GM21529 (cell line): Measurements from ENCODE around the gene KCNT1.
"Not testable (repeated sequence)": the region's sequence is repeated elsewhere in the genome, so short reads cannot be mapped to it uniquely, and the experiment has no call there.

ENCODE experiments used
- ATAC-seq: cut with Tn5 transposase; IDR thresholded peaks from one replicate; pipeline ENCODE4 v1.9.1; 2021; ENCODE audit not compliant: unreplicated experiment

The KCNT1 gene

DNA sequence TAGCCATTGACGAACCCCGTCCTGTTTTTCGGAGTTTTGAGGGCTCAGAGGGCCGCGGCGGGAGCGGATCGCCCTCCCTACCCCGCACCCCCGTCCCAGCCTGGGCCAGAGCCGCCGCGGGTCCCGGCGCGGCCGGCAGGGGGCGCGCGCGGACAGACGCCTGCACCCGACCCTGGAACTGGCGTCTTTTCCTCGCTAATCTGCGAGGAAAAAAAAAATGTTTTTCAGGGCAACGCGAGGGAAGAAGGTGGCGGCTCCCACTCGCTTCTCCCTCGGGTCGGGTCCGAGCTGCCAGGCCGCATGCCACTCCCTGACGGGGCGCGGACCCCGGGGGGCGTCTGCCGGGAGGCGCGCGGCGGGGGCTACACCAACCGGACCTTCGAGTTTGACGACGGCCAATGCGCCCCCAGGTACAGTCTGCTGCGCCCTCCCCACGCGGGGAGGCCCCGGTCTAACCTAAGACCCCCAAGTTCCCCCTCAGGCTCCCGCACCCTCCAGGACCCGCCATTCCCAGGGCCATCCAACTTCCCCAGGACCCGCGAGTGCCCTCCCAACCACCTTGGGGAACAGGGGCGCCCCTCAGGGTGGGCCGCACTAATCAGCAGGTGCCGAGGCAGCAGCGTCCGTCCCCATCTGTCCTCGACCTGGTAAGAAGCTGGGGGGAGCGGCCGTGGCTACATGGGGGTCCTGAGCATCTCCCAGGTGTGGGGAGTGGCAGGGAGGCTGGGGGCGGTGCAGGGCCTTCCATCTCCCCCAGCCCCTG lies at the start of gene KCNT1:
Gene KCNT1, plus strand, starts transcription at position 227 of the 763 bp plus-strand sequence. Its CDS starts 74 bp downstream, at position 301.
- no peak for ATAC-seq

DNA sequence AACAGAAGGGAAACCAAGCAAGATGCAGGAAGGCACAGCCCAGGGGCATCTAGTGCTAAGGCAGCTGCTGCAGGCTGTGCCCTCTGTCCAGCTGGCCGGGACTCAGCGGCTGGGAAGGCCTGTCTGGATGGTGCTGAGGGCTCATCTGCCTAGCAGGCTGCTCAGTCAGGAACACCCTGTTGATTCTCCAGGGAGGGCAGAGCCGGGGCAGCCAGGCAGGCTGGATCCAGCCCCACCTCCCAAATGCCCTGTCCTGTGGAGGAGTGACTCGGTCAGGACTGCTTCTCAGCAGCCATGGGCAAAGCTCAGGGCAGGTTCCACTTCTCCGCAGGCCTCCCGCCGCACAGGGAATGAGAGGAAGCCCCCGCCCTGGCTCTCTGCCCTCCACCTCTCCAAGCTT lies 46.7 kb upstream of the KCNT1 start:
- ATAC-seq = no peak

DNA sequence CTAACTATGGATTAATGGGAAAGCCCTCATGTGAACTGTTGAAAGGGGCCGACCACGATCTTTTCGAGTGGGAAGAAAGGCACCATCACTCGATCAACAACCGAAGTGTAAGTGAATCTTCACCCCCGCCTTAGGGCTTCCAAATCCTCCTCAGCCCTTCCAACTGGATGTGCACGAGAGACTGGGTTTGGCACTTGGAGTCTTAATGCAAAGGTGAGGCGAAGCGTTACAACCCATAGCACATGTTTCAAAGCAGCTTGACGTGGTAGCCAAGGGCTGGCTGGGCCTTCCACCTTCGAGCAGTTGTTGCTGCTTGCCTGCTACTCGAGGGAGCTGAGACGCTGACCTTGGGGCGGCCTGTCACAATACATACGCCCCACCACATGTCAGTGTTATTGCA lies 44.6 kb upstream of the KCNT1 start:
- no peak for ATAC-seq

DNA sequence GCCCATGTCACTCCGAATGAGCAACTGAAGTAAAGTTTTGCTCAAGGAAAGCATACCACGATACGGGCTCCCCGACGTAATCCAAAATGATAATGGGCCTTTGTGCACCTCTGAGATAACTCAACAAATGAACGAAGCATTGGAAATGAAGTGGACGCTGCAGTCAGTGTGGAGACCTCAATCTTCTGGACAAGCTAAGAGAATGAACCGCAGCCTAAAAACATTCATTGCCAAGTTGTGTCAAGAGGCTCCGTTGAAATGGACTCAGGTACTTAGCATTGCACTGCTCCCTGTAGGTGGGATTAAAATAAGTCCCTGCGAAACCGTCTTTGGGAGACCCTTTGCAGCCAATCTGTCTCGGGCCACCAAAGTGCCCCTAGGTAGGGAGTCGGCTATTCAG lies 42.7 kb upstream of the KCNT1 start:
- ATAC-seq = no peak

DNA sequence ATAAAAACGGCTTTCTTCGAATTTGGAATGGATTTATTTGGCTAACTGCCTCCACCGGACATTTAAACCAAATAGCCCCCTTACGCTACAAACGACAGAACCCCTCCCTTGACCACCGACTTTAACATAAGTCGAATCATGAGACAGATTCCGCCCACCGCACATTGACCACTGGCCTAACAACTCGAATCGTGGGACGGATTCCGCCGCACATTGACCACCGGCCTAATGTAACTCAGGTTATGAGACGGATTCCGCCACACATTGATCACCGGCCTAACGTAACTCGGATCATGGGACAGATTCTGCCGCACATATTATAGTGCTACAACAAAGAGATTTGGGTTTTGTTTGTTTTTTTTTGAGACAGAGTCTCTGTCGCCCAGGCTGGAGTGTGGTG lies 41.6 kb upstream of the KCNT1 start:
- no peak for ATAC-seq

DNA sequence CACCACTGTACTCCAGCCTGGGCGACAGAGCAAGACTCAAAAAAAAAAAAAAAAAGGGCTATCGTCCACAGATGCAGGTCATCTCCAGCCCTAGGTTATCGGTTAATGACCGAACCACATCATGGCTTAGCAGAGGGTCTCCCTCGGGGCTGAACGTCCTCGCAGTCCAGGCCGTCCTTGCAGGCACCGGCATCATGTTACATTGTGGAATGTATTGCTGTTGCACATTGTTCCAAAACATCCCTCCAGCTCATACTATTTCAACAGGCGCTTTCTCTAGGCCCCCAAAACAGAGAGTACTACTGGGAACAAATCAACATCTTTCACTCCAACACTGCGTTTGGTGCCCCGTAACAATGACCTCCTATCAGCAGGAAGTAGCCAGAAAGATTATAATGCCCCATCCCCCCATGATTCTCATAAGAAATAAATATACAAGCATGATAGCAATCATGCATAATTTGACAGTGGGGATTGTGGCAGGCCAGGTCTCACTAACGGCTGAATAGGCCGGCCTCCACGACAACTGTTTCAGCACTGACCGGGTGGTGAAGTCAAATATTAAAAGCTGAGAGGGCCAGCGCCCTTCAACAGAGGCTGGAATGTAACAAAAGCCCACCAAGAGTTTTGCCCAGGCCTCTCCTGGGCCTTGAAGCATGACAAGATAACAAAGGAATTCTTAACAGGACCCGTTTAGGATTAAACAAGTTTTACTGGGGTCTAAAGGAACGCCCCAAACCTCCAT lies 40.0 kb upstream of the KCNT1 start:
- ATAC-seq = no peak

DNA sequence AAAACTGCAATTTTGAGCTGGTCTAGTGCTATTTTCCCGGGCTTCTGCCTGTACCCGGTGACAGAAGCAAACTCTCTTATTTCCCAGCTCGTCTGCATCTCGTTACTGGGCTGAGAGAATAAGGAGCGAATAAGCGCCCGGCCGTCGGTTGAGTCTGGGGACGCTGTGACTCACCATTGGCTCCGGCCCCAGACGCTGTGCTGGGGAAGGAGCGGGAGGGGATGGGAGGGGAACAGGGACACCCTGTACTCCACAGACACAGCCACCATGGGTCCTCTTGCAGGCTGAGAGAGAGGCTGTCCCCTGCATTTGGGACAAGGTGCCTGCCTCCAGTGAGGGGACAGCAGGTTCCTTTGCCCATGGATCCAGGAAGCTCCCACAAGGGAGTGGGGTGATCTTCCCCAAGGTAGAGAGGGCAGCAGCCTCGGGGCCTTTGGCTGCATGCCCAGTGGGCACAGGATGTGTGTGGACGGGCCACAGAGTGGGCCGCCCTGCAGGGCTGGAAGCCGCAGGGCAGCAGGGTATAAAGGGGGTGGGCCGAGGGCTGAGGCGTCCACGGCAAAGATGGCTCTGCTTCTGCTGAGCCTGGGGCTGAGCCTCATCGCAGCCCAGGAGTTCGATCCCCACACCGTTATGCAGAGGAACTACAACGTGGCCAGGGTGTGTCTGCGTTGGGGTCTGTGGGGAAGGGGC lies 39.1 kb upstream of the KCNT1 start, which contains the start of gene LCN9:
Gene LCN9, plus strand, starts transcription at position 552 of the 693 bp plus-strand sequence. Its CDS starts 13 bp downstream, at position 565.
- no peak for ATAC-seq

DNA sequence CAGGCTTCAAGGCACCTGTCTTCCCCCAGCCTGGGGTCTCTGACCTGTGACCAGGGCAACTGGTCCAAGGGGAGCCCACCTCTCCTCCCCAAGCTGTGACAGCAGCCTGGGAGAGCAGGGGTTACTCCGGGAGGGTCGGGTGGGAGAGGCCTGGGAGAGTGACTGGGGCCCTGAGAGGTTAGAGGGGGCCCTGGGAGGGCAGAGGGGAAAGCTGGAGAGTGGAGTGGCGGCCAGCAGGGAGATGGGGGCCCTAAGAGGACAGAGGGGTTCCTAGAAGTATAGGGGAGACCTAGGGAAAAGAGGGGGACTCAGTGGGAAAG lies 38.6 kb upstream of the KCNT1 start:
- no peak for ATAC-seq

DNA sequence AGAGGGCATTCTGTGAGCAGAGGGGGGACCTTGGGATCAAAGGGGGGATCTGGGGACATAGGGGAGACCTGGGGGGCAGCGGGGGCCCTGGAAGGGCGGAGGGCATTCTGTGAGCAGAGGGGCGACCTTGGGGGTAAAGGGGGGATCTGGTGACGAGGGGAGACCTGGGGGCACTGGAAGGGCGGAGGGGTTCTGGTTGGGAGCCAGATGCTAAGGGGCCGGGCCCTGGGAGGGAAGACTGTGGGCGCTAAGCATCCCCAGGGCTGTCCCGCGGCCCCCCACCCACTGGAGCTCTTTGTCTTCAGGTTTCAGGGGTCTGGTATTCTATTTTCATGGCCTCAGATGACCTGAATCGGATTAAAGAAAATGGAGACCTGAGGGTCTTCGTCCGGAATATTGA lies 38.1 kb upstream of the KCNT1 start:
- no peak for ATAC-seq

DNA sequence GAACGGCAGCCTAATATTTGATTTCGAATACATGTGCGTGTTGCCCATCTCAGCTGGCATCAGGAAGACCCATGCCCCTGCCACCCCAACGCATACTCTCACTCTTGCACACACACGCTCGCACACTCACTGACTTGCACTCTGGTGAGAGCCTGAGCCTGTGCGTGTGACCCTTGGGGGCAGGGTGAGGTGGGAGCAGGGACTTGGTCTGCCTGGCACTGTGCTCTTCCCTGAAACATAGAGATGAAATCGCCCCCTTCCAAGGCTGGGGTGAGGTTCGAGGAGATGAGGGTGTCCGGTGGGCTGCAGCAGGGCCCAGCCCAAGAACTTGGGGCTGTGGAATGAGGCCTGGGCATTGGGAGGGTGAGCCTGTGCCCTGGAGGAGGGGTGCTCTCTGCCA lies 37.7 kb upstream of the KCNT1 start:
- ATAC-seq = no peak

DNA sequence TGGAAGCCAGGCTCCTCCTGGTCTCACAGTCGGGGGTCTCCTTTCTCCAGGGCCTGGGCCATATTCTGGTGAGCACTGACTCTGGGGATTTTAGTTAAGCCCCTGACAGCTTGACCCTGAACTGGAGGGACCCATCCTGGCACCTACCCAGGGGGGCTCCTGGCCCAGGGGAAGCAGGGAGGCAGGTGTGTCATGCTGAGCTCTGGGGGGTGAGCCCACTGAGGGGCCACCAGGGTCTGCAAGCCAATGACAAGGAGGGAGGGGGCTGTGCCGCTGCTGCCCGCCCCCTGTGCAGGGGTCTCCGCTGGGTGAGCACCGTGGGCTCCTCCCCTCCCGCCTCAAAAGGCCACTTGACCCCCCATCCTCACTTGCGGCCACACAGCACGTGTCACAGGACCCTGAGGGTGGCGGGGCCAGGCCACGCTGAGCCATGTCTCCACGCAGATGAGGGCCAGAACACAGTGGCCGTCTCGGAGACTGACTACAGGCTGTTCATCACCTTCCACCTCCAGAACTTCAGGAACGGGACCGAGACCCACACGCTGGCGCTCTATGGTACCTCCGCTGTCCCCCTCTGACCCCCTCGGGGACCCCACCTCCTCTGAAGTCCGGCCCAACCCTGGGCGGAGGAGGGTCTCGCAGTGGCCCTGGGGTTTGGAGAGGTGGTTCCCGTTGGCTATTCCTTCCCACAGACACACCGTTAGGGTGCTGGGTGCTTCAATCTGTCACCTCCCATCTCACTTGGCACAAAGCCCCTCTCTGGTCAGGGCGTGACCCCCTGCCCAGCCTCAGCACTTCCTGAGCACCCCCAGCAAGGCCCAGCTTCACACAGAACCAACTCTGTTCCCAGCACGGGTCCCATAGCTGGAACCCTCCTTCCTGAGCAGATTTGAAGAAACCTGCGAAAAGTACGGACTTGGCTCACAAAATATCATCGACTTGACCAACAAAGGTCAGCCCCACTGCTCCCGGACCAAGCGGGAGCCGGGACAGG lies 36.9 kb upstream of the KCNT1 start:
- ATAC-seq = no peak

DNA sequence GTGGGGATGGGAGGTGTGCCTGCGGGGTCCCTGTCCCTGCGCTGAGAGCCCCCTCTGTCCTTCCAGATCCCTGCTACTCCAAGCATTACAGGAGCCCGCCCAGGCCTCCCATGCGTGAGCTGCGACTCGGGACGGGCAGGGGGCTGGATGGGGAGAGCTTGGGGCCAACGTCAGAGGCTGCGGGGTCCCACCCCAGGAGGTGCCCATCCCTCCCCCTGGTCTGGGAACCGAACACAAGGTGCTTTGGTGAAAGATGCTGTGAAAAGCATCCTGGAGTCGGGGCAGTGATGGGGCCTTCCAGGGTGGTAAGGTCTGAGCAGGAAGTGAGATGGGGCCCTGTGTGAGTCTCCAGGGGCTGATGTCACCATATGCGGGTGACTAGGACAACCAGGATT lies 36.2 kb upstream of the KCNT1 start:
- no peak for ATAC-seq

DNA sequence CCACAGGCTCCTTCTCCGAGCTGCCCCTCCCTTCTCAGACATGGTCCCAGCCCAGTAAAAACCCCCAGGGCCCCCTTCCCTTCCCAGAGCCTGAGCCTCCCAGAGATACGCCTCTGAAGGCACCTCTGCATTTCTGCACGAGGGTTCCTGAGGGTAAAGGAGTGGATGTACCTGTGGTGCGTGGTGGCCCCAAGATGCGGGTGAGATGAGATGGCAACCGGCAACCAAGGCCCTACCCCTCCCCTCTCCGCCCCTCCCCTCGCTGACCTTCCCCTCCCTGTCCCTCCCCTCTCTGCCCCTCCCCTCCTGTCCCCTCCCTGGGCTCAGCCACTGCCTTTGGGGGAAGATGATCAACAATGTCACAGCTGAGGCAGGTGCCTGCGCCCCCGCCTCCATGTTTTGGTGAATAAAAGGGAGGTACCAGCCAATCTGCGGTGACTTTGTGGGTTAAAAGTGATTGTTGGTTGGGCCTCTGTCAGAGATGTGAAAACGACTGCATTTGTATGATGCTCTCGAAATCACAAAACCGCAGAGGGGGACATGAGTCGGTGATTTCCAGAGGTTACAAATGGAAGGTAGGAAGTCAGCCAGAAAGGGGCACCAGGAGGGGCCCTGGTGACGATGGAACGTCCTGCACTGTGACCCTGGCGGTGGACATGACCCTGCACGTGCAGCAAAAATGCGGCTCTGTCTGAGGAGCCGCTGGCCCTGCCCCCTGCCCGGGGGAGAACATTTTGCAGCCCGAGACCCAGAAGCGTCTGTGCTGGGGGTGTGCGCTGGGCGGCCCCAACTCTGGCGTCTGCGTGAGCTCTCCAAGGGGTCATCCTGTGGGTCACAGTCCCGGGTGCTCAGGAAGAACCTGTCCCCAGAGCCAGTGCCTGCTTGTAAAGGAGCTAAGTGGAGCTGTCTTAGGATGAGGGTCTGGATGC lies 35.2 kb upstream of the KCNT1 start:
- ATAC-seq = no peak

DNA sequence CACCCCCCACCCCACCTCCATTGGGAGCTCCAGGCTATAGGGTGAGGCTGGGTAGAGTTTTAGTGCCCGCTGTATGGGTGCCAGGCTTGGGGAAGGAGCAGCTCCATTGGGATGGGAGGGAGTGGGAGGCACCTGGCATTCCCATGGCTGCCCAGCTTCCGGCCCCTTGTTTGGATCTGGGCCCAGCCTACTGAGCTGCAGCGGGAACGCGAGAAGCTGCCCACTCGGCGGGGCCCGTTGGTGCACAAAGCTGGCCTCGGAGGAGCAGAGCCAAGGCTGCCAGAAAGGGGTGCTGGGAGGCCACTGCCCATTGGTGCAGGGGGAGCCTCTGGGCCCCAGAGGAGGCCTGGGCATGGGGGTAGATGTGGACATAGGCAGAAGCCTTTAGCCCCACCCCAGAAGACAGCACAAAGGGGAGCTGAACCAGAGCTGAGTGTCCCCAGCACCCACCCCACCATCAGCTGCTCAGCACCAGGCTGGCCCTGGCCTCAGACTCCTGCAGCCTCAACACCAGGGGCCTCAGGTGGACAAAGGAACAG lies 34.5 kb upstream of the KCNT1 start:
- no peak for ATAC-seq

DNA sequence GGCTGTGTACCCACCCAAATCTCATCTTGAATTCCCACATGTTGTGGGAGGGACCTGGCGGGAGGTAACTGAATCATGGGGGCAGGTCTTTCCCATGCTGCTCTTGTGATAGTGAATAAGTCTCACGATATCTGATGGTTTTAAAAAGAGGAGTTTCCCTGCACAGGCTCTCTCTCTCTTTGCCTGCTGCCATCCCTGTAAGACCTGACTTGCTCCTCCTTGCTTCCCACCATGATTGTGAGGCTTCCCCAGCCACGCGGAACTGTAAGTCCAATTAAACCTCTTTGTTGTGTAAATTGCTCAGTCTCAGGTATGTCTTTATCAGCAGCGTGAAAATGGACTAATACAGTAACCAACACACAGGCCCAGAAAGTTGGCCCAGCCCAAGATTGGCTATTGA lies 33.0 kb upstream of the KCNT1 start:
- not testable (repeated sequence) for ATAC-seq

DNA sequence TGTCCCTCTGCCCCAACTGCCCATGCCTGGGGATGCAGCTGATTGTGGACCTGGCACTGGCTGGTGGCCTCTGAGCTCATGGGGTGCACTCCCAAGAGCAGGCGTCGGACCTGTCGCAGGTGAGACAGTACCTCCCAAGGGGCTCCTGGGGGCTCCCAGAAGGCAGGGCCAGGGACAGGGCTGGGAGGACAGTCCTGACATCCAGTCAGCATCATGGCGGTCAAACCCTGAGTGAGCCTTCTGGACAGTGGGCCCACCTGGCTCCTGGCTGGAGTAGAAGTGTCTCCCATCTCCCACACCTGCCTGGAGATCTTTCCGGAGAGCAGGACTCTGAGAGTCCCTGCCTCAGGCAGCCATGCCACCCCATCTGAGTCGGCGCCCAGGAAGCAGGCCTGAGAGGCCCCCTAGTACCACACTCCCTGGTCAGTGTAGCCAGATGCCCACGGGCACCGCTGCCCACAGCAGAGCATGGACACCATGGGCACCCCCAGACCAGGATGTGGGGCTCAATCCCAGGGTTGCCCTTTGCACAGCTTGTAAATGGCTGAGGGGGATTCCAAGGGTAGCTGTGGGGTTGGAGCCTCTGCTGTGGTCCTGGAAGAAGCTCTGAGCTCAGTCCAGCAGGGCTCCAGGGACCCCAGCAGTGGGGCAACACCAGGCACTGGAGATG lies 32.2 kb upstream of the KCNT1 start:
- no peak for ATAC-seq

DNA sequence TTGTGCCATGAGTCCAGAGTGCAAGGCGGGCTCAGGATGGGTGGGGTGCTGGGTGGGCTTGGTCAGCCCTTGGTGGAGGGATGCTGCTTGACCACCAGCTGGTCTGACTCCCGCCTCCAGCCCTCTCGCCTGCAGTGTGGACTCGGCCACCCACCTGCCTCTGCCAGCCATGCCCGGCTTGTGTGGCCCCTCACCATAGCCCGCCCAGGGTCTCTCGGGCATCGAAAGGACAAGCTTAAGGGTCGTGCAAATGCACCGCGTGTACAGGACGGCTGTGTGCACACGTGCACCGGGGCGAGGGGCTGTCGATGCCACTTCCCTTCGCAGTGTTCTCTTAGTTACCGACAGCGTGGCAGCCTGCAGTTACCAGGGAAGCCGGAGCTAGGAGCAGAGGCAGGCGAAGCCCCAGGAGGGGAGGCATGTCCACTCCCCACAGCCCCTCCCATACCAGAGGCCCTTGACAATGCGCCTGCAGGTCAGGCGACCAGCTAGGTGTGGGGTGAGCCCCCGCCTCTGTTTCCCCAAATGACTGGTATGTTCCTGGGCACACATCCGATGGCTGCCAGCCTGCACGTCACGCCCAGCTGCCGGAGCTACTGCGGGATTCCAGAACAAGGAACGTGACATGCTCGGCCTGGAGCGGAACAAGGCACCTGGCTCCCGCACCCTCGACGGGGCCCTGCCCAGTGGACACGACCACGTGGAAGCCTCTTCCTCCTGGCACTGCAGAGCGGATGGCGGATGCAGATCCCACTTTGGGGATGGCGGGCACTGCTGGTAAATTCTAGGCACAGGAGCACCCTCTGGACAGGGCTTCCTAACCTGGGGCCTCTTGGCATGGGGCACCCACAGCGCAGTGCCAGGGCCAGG lies 31.0 kb upstream of the KCNT1 start:
- ATAC-seq = no peak

DNA sequence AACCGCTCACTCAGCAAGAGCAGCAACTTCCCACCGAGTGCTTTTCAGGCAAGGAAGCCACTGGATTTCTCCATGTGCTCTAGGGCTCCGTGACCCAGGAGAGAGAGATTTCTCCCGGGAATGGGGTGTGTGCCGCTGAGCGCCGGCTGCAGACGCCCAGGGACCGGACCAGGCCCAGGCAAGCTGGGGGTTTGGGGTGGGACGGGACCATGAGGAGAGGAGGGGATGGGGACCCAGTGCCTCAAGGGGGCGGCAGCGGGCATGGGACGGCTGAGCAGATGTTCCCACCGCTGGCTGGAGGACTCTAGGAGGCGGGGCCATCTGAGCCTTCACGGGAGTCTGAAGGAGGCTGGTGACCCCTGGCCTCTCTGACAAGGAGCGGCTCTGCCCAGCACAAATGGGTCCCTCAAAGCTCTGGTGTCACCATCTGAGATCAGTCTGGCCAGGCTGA lies 30.4 kb upstream of the KCNT1 start:
- no peak for ATAC-seq
